Smooth muscle cell (in vitro differentiated cells): ENCODE results near the gene SMYD3. TPM values are rescaled to one million over a fixed set of nuclear protein-coding genes. Genes with fewer than 3 reads are reported as not detected.

Source experiments
- DNase-seq: peaks from one replicate; lab custom pipeline; 2025; ENCODE audit not compliant: unreplicated experiment; lab: John Stamatoyannopoulos, UW
- H2AFZ ChIP-seq: fragments of 200-600 bp; sonication (generic); 2 replicates; pipeline ENCODE4 v1.6.0; 2016; ENCODE audit warnings: antibody characterized with exemption, low read depth, mild to moderate bottlenecking
- H3F3A ChIP-seq: fragments of 200-600 bp; sonication (generic); 2 replicates; pipeline ENCODE4 v1.6.0; 2017; ENCODE audit warnings: antibody characterized with exemption, low read depth
- H3K27ac ChIP-seq: fragments of 200-600 bp; sonication (generic); 2 replicates; pipeline ENCODE4 v1.5.1; 2016; ENCODE audit warnings: low read depth, mild to moderate bottlenecking
- H3K27me3 ChIP-seq: fragments of 200-600 bp; sonication (generic); 2 replicates; pipeline ENCODE4 v1.6.1; 2016; ENCODE audit warnings: low read depth, mild to moderate bottlenecking
- H3K36me3 ChIP-seq: fragments of 200-600 bp; sonication (generic); 2 replicates; pipeline ENCODE4 v1.5.1; 2016; ENCODE audit warnings: low read depth
- H3K4me1 ChIP-seq: fragments of 200-600 bp; sonication (generic); 2 replicates; pipeline ENCODE4 v1.5.1; 2016; ENCODE audit warnings: low read depth
- H3K4me2 ChIP-seq: fragments of 200-600 bp; sonication (generic); 2 replicates; pipeline ENCODE4 v1.6.0; 2016; ENCODE audit warnings: mild to moderate bottlenecking
- H3K4me3 ChIP-seq: fragments of 200-600 bp; sonication (generic); 2 replicates; pipeline ENCODE4 v1.5.1; 2016; ENCODE audit warnings: mild to moderate bottlenecking
- H3K79me2 ChIP-seq: fragments of 200-600 bp; sonication (generic); 2 replicates; pipeline ENCODE4 v1.6.0; 2016; ENCODE audit warnings: low read depth, mild to moderate bottlenecking
- H3K9ac ChIP-seq: fragments of 200-600 bp; sonication (generic); 2 replicates; pipeline ENCODE4 v1.6.0; 2016; ENCODE audit warnings: low read depth
- H3K9me3 ChIP-seq: fragments of 200-600 bp; sonication (generic); replicated peaks from 2 replicates; pipeline ENCODE4 v1.5.1; 2016; ENCODE audit warnings: low read depth
- H4K20me1 ChIP-seq: fragments of 200-600 bp; sonication (generic); 2 replicates; pipeline ENCODE4 v1.6.0; 2016; ENCODE audit warnings: low read depth
- CTCF ChIP-seq: fragments of 200-600 bp; sonication (generic); IDR thresholded peaks from 2 replicates; pipeline ENCODE4 v1.5.1; 2017; ENCODE audit warnings: borderline replicate concordance, mild to moderate bottlenecking, antibody characterized with exemption; ENCODE audit not compliant: insufficient read depth, poor library complexity, severe bottlenecking
- WGBS: methylation state at CpG from one replicate; pipeline ENCODE4 v1.1.7; 2016; ENCODE audit warnings: low lambda C conversion rate; 5-methylcytosine and 5-hydroxymethylcytosine counted together
- polyA plus RNA-seq: library from polyadenylated mRNA; unstranded; fragments of >200 nt; fragmentation: Nextera tagmentation; extraction: Ambion mirVana; gene quantifications from 2 replicates; pipeline ENCODE4 v1.2.1, GENCODE V29; 2016
- total RNA-seq: library from RNA; depleted of rRNA; stranded (reverse); fragments of >200 nt; gene quantifications from 2 replicates; pipeline ENCODE4 v1.2.3, GENCODE V29; 2014

The SMYD3 gene
- total and polyA plus RNA-seq, 2 experiments from 2014 or later = 162 to 301 TPM

- H3K36me3 ChIP-seq = no peaks in the 10 kb centered on the region
- no peaks in the 10 kb centered on the region for H3F3A ChIP-seq
- no peaks in the 10 kb centered on the region for H3K4me1 ChIP-seq
- H3K27me3 ChIP-seq = no peaks in the 10 kb centered on the region
- DNase-seq = no peak
- no peak overlapping the region for H2AFZ ChIP-seq
- H3K4me3 ChIP-seq = no peak overlapping the region
- H3K27ac ChIP-seq = no peak overlapping the region
- H3K79me2 ChIP-seq = no peaks in the 10 kb centered on the region
- H3K9ac ChIP-seq = no peak overlapping the region
- H3K9me3 ChIP-seq = no peaks in the 10 kb centered on the region
- no peak for TF ChIP-seq CTCF
- H4K20me1 ChIP-seq = no peaks in the 10 kb centered on the region
- H3K4me2 ChIP-seq = no peak overlapping the region
- WGBS = 94% methylated on average over 3 of the region's 3 CpGs
Observed at GRCh38 chr1:246058466-246058865, 448.6 kb downstream of the SMYD3 start.

- Histone ChIP-seq H3K27ac (no peak overlapping the region), H3K4me2 (no peak overlapping the region), H2AFZ (no peak overlapping the region), H4K20me1 (no peaks in the 10 kb centered on the region), H3K36me3 (no peaks in the 10 kb centered on the region), H3K4me3 (no peak overlapping the region), H3K9ac (no peak overlapping the region), H3F3A (no peaks in the 10 kb centered on the region), H3K27me3 (no peaks in the 10 kb centered on the region), H3K9me3 (no peaks in the 10 kb centered on the region), H3K79me2 (no peaks in the 10 kb centered on the region), H3K4me1 (no peaks in the 10 kb centered on the region)
- no peak for DNase-seq
- TF ChIP-seq CTCF = no peak
- WGBS = 99% methylated on average over 2 of the region's 2 CpGs
Observed at GRCh38 chr1:246052603-246053002, 454.5 kb downstream of the SMYD3 start.

- no peaks in the 10 kb centered on the region for H4K20me1 ChIP-seq
- no peak overlapping the region for H3K27ac ChIP-seq
- DNase-seq = no peak
- H3K79me2 ChIP-seq = no peaks in the 10 kb centered on the region
- no peaks in the 10 kb centered on the region for H3K27me3 ChIP-seq
- 78% methylated on average over 4 of the region's 4 CpGs for WGBS
- no peaks in the 10 kb centered on the region for H3K4me1 ChIP-seq
- H3K36me3 ChIP-seq = no peaks in the 10 kb centered on the region
- no peaks in the 10 kb centered on the region for H3F3A ChIP-seq
- H3K9me3 ChIP-seq = no peaks in the 10 kb centered on the region
- H3K4me2 ChIP-seq = no peak overlapping the region
- H3K4me3 ChIP-seq = no peak overlapping the region
- TF ChIP-seq CTCF = no peak
- no peak overlapping the region for H2AFZ ChIP-seq
- no peak overlapping the region for H3K9ac ChIP-seq
Observed at GRCh38 chr1:246051909-246052518, 455.1 kb downstream of the SMYD3 start.

GRCh38 chr1:246048693-246049092 lies 458.4 kb downstream of the SMYD3 start:
- Histone ChIP-seq H3K4me3 (no peak overlapping the region), H3K9ac (no peak overlapping the region), H3K9me3 (no peaks in the 10 kb centered on the region), H3F3A (no peaks in the 10 kb centered on the region), H4K20me1 (no peaks in the 10 kb centered on the region), H3K36me3 (no peaks in the 10 kb centered on the region), H3K27ac (no peak overlapping the region), H3K27me3 (no peaks in the 10 kb centered on the region), H2AFZ (no peak overlapping the region), H3K4me1 (no peaks in the 10 kb centered on the region), H3K4me2 (no peak overlapping the region), H3K79me2 (peaks cover 2% of the 10 kb centered on the region)
- TF ChIP-seq CTCF = no peak
- 93% methylated on average over 5 of the region's 5 CpGs for WGBS
- no peak for DNase-seq
